Hepatocyte (in vitro differentiated cells): ENCODE results near the gene PLPP1. TPM values are rescaled to one million over a fixed set of nuclear protein-coding genes. Genes with fewer than 3 reads are reported as not detected.

Source experiments
- DNase-seq: peaks from one replicate; pipeline ENCODE4 v3.0.0-alpha.2; 2016; ENCODE audit warnings: low spot score
- H2AFZ ChIP-seq: fragments of 200-600 bp; sonication (generic); 2 replicates; pipeline ENCODE4 v1.6.0; 2016; ENCODE audit warnings: antibody characterized with exemption, mild to moderate bottlenecking
- H3K27ac ChIP-seq: fragments of 200-600 bp; sonication (generic); 2 replicates; pipeline ENCODE4 v1.5.1; 2016; ENCODE audit warnings: mild to moderate bottlenecking
- H3K27me3 ChIP-seq: fragments of 200-600 bp; sonication (generic); 2 replicates; pipeline ENCODE4 v1.6.1; 2016
- H3K36me3 ChIP-seq: fragments of 200-600 bp; sonication (generic); replicated peaks from 2 replicates; pipeline ENCODE4 v1.5.1; 2016; ENCODE audit warnings: low read depth; ENCODE audit not compliant: insufficient read depth
- H3K4me1 ChIP-seq: fragments of 200-600 bp; sonication (generic); 2 replicates; pipeline ENCODE4 v1.5.1; 2016; ENCODE audit warnings: mild to moderate bottlenecking, moderate library complexity; ENCODE audit not compliant: insufficient read depth
- H3K4me2 ChIP-seq: fragments of 200-600 bp; sonication (generic); 2 replicates; pipeline ENCODE4 v1.6.0; 2016
- H3K4me3 ChIP-seq: fragments of 200-600 bp; sonication (generic); 2 replicates; pipeline ENCODE4 v1.5.1; 2016; ENCODE audit warnings: mild to moderate bottlenecking
- H3K79me2 ChIP-seq: fragments of 200-600 bp; sonication (generic); 2 replicates; pipeline ENCODE4 v1.6.0; 2017; ENCODE audit warnings: mild to moderate bottlenecking
- H3K9me2 ChIP-seq: fragments of 200-600 bp; sonication (generic); replicated peaks from 2 replicates; pipeline ENCODE4 v1.6.0; 2017; ENCODE audit warnings: mild to moderate bottlenecking; ENCODE audit not compliant: insufficient read depth
- H3K9me3 ChIP-seq: fragments of 200-600 bp; sonication (generic); 2 replicates; pipeline ENCODE4 v1.5.1; 2016; ENCODE audit warnings: low read depth, mild to moderate bottlenecking
- H4K20me1 ChIP-seq: fragments of 200-600 bp; sonication (generic); 2 replicates; pipeline ENCODE4 v1.6.0; 2016; ENCODE audit warnings: mild to moderate bottlenecking; ENCODE audit not compliant: insufficient read depth, poor library complexity, severe bottlenecking
- CTCF ChIP-seq: fragments of 200-600 bp; sonication (generic); IDR thresholded peaks from 2 replicates; pipeline ENCODE4 v1.5.1; 2016; ENCODE audit warnings: antibody characterized with exemption, mild to moderate bottlenecking; ENCODE audit not compliant: poor library complexity
- EZH2 ChIP-seq: fragments of 200-600 bp; sonication (generic); IDR thresholded peaks from 2 replicates; pipeline ENCODE4 v1.6.1; 2016; ENCODE audit warnings: antibody characterized with exemption, mild to moderate bottlenecking, borderline replicate concordance
- EZH2phosphoT487 ChIP-seq: fragments of 200-600 bp; sonication (generic); IDR thresholded peaks from one replicate; pipeline ENCODE4 v1.6.1; 2018; ENCODE audit warnings: antibody characterized with exemption, mild to moderate bottlenecking, low read depth, moderate library complexity; ENCODE audit not compliant: unreplicated experiment, severe bottlenecking
- WGBS: methylation state at CpG from one replicate; pipeline ENCODE4 v1.1.6; 2016; ENCODE audit warnings: low lambda C conversion rate; ENCODE audit errors: missing lambda C conversion rate; 5-methylcytosine and 5-hydroxymethylcytosine counted together
- polyA plus RNA-seq: library from polyadenylated mRNA; unstranded; fragments of >200 nt; fragmentation: Nextera tagmentation; extraction: Ambion mirVana; gene quantifications from 2 replicates; pipeline ENCODE4 v1.2.1, GENCODE V29; 2016
- total RNA-seq: library from RNA; depleted of rRNA; stranded (reverse); fragments of >200 nt; gene quantifications from 2 replicates; pipeline ENCODE4 v1.2.3, GENCODE V29; 2014

The PLPP1 gene
- total and polyA plus RNA-seq, 2 experiments from 2014 or later, result 80.1 to 84.9 TPM

GRCh38 chr5:55446640-55447351 lies 88.0 kb downstream of the PLPP1 start:
- peaks cover 13% of the 10 kb centered on the region for H3K4me1 ChIP-seq
- peak overlapping the region; percentile 13 for H3K27ac ChIP-seq
- H3K9me2 ChIP-seq, result no peaks in the 10 kb centered on the region
- peak overlapping the region; percentile 34 for H3K4me2 ChIP-seq
- no peak overlapping the region for H3K4me3 ChIP-seq
- H3K36me3 ChIP-seq, result no peaks in the 10 kb centered on the region
- no peak overlapping the region for H2AFZ ChIP-seq
- peaks cover 12% of the 10 kb centered on the region for H3K79me2 ChIP-seq
- TF ChIP-seq EZH2phosphoT487 (no peak), EZH2 (no peak), CTCF (no peak)
- no peaks in the 10 kb centered on the region for H3K9me3 ChIP-seq
- 54% methylated on average over 8 of the region's 8 CpGs for WGBS
- no peaks in the 10 kb centered on the region for H4K20me1 ChIP-seq
- DNase-seq, result no peak
- no peaks in the 10 kb centered on the region for H3K27me3 ChIP-seq

GRCh38 chr5:55445791-55446190 lies 89.0 kb downstream of the PLPP1 start:
- Histone ChIP-seq H2AFZ (no peak overlapping the region), H3K9me3 (no peaks in the 10 kb centered on the region), H3K4me3 (no peak overlapping the region), H3K27ac (no peak overlapping the region), H3K79me2 (peaks cover 11% of the 10 kb centered on the region), H3K36me3 (no peaks in the 10 kb centered on the region), H4K20me1 (no peaks in the 10 kb centered on the region), H3K4me2 (no peak overlapping the region), H3K9me2 (no peaks in the 10 kb centered on the region), H3K4me1 (peaks cover 13% of the 10 kb centered on the region), H3K27me3 (no peaks in the 10 kb centered on the region)
- DNase-seq, result no peak
- 80% methylated on average over 3 of the region's 3 CpGs for WGBS
- no peak for TF ChIP-seq EZH2
- TF ChIP-seq CTCF, result no peak
- no peak for TF ChIP-seq EZH2phosphoT487

GRCh38 chr5:55441954-55442353 lies 92.8 kb downstream of the PLPP1 start:
- Histone ChIP-seq H3K9me2 (no peaks in the 10 kb centered on the region), H3K4me3 (no peak overlapping the region), H4K20me1 (no peaks in the 10 kb centered on the region), H3K27ac (no peak overlapping the region), H3K36me3 (no peaks in the 10 kb centered on the region), H3K9me3 (no peaks in the 10 kb centered on the region), H2AFZ (no peak overlapping the region), H3K4me1 (peaks cover 28% of the 10 kb centered on the region), H3K27me3 (no peaks in the 10 kb centered on the region), H3K79me2 (peaks cover 7% of the 10 kb centered on the region), H3K4me2 (no peak overlapping the region)
- TF ChIP-seq CTCF (no peak), EZH2 (no peak), EZH2phosphoT487 (no peak)
- 89% methylated on average over 1 of the region's 1 CpG for WGBS
- DNase-seq, result no peak
